NCI-H1092 (cell line): ENCODE data around the gene HDGFL3.
"Not testable (repeated sequence)": the region's sequence is repeated elsewhere in the genome, so short reads cannot be mapped to it uniquely, and the experiment has no call there.

ENCODE experiments used
- DNase-seq: peaks from one replicate; lab custom pipeline; 2025; lab: John Stamatoyannopoulos, UW

Gene HDGFL3

DNA sequence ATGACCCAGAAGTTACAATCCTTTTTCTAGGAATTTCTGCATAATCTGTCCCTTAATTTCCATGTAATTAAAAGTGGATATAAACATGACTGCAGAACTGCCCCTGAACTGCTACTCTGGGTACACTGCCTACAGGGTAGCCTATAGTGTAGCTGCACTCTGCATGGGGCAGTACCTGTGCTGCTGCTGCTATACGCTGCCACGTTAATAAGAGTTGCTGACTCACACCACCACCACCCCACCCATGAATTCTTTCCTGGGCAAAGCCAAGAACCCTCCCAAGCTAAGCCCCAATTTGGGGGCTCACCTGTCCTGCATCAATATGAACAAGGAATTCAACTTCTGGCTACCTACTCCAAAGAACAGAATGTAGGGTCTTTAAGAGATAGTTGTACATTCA is 13.9 kb downstream of the HDGFL3 start:
- no peak for DNase-seq

DNA sequence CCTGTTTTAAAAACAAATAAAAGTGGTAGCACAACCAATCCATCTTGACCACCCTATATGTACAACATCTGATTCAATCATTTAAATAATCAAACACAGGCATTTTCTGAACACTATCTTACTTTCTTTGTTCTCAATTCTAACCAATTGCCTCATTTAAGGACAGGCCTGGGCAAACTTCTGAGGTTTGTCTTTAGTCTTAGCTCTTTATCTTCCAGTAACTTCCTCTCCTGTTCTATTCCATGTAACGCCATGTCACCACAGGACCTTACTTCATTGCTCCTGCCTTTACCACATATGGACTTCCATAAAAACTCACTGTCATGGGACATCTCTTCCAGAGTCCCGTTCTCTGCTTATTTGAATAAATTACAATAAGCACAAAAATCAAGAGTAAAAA is 14.9 kb downstream of the HDGFL3 start:
- DNase-seq, result no peak

DNA sequence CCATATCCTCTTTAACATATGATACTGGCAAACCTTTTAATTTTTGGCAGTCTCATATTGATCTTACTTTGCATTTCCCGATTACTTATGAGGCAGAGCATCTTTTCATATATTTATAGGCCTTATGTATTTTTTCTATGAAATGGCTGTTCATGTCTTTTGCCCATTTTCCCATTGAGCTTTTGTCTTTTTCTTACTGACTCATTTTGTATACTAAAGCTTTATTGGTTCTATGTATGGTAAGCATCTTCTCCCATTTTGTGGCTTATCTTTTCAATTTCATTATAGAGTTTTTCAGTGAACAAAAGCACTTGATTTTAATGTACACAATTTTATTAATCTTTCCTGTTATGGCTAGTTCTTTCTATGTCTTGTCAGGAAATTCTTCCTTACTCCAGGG is 17.2 kb downstream of the HDGFL3 start:
- no peak for DNase-seq

DNA sequence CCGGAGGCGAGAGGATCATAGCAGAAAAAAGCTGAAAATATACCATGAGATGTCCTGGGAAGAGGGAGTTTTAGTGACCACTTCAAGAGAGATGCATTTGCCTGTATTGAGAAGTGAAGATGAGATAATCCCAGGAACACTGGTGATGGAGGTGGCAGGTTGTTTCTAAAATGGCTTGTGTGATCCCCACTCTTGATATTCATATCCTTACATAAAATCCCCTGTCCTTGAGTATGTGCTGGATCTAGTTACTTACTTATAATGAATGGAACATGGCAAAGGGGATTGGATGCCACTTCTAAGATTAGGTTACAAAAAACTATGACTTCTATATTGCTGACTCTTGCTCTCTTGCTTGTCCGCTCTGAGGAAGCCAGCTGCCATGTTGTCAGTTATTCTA is 22.1 kb downstream of the HDGFL3 start:
- no peak for DNase-seq

DNA sequence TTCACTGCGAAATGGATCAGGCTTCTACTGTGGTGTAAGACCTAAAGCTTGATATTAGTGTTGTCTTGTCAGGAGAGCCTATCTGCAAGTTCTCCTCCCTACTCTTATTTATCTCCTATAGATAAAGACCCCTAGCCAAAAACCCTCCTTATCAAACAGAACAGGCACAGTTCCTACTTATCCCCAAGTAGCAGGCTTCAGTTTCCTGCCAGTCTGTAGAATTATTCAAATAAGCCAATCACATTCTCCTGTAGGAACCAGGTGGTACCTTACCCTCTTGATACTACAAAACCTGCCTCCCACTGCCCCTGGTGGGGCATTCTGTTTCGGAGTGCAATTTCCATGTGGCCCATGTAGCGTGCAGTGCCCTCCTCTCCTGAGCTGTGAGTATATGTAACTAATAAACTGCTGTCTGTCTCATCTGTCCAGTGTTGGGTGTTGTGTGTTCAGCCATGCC is 28.7 kb downstream of the HDGFL3 start:
- DNase-seq, result no peak

DNA sequence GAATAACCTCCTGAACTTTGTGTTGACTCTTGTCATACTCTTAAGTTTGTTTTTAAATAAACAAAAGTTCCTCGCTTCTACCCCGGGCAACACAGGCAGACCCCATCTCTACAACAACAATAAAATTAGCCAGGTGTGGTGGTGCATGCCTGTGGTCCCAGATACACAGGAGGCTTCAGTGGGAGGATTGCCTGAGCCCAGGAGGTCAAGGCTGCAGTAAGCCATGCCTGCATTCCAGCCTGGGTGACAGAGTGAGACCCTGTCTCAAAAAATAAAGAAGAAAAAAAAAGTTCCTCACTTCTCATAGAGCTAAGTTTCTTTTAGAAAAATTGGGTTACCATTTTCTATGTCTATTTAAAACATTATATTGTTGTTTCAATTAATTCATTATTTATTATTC is 29.2 kb downstream of the HDGFL3 start:
- no peak for DNase-seq

DNA sequence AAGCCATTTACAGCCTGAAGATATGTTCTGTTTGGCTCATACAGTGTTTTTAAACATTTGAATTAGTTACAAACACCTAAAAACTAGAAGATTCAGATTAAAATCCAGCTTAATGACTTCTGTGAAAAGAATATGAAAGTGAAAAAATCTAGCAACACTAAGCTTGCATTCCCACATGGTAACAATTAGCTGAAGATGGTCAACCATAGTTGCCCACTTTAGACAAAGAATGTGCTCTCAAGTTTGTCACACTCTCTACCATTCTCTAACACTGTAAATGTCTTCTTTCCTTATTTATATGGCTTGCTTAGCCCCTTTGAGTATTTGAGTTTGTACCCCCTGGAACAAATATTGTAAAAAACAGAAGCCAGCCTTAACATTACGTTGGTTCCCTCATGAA is 32.7 kb downstream of the HDGFL3 start:
- DNase-seq, result no peak

DNA sequence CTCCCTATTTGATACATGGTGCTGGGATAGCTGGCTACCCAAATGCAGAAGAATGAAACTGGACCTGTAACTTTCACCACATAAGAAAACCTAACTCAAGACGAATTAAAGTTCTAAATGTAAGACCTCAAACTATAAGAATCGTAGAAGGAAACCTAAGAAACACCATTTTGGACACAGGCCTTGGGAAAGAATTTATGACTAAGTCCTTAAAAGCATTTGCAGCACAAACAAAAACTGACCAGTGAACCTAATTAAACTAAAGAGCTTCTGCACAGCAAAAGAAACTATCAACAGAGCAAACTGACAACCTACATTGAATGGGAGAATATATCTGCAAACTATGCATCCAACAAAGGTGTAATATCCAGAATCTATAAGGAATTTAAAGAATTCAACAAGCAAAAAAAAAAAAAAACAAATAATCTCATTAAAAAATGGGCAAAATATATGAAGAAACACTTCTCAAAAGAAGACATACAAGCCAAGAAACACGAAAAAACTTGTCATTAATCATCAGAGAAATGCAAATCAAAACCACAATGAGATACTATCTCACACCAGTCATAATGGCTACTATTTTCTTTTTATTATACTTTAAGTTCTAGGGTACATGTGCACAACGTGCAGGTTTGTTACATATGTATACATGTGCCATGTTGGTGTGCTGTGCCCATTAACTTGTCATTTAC is 37.0 kb downstream of the HDGFL3 start:
- DNase-seq, result no peak

DNA sequence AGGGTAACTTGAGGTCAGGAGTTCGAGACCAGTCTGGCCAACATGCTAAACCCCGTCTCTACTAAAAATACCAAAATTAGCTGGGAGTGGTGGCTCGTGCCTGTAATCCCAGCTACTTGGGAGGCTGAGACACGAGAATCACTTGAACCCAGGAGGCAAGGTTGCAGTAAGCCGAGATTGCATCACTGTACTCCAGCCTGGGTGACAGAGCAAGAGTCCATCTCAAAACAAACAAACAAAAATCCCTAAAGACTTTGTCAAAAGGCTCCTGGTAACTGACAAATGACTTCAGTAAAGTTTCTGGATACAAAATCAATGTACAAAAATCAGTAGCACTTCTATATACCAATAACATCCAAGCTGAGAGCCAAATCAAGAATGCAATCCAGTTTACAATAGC is 38.0 kb downstream of the HDGFL3 start:
- not testable (repeated sequence) for DNase-seq

DNA sequence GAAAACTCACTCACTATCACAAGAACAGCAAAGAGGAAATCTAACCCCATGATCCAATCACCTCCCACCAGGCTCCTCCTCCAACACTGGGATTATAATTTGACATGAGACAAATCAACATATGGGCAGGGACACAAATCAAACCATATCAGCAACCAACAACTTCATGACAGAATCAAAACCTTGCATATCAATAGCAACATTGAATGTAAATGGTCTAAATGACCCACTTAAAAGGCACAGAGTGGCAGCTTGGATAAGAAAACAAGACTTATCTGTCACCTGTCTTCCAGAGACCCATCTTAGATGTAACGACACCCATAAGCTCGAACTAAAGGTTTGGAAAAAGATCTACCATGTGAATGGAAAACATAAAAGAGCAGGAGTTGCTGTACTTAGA is 40.8 kb downstream of the HDGFL3 start:
- no peak for DNase-seq

DNA sequence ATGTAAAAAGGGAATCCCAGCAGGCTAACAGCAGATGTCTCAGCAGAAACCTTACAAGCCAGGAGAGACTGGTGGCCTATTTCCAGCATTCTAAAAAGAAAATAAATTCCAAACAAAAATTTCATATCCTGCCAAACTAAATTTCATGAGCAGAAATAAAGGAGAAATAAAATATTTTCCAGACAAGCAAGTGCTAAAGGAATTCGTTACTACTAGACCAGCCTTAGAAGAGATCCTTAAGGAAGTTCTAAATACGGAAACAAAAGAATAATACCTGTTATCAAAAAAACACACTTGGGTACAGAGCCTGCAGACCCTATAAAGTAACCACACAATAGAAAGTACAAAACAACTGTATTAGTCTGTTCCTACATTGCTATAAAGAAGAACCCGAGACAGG is 41.4 kb downstream of the HDGFL3 start:
- DNase-seq, result no peak

DNA sequence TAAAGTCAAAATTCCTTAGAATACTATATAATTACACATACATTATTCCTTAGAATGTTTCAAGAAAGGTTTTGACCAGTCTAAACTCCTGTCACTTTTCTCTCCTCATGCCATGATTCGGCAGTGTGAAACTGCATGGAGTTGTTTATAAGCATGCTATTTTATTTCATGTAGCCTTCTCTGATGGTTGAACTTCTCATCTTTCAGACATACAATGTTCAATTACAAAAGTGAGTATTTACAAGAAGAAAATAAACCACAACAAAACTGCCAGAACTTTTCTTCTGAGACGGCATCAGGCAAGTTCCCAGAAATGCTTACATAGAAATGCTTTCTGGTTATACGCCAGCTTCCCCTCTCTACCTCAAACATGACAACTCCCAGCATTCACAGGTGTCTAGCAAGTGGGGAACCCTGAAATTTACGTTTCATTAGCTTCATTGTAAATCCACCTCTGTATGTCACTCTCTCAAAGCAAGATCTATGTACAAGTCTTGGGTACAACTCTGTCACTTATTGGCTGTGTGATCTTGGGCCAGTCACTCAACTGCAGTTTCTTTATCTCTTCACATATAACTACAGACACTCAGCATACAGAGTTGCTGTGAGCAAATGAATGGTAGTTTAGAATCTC is 42.7 kb downstream of the HDGFL3 start:
- DNase-seq, result no peak

DNA sequence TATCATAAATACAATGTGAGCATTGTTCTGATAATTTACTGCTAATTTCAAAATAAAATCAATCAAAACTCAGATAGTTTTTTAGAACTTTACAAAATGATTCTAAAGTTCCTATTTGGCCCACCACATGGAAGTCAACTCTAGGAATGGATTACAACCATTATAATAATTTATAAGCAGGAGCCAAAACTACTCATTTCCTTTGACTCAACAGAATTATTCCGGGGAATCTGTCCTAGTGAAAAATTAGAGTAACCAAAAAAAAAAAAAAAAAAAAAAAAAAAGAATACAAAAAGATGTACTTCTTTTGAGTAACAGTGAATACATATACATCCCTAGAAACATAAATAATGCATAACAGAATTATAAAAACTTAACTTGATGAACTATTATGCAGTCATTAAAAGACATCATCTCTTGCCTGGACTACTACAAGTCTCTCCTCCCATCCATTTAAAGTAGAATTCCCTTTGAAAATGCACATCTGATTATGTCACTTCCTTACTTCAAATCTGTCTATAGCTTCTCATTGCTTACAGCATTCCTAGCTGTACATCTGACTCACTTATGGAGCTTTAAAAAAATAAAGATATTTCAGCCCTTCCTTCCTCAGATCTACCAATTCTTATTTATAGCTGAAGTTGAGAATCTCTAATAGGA is 43.4 kb downstream of the HDGFL3 start:
- DNase-seq, result no peak

DNA sequence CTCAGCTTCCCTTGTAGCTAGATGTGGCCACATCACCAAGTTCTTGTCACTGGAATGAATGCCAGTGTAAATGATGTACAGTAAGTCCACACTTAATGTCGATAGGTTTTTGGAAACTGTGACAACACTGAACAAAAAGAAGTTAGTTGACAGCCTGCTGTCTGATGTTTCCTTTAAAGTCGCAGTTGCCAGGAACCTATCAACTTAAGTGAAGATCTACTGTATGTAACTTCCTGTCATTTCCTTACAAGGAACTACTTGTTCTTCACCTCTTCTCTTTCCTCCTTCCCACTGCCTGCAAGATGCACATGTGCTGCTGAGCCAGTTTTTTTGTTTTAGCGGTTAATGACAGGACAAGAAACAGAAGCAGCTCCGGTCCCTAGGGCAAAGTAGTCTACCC is 44.6 kb downstream of the HDGFL3 start:
- DNase-seq, result no peak

DNA sequence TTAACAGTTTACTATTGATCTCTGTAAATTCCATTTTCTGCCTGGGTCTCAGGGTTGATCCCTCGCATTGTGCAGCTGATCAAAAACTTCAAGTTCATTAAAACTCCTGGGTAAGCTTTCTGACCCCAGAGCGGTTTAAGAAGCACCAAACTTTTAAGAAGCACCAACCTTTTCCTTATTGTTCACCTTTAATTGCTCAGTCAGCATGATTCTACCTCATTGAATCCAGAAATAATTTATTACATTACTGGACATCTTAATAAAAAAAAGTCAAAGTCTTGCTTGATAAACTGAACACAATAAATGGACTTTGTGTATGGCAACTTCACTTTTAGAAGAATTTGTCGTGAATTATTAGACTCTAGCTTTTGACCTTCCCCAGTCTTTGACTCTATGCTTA is 46.9 kb downstream of the HDGFL3 start:
- no peak for DNase-seq

DNA sequence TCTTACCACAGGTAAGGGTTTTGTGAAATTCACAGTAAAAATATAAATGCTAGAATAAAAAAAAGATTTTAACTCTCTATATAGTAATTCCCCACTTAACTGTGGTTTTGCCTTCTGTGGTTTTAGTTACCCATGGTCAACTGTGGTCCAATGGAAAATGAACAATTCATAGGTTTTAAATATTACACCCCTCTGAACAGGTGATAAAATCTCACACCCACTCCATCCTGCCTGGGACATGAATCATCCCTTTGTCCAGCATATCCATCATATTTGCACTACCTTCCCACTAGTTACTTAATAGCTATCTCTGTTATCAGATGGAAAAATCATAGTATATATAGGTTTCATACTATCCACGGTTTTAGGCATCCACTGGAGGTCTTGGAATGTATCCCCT is 49.2 kb downstream of the HDGFL3 start:
- no peak for DNase-seq

DNA sequence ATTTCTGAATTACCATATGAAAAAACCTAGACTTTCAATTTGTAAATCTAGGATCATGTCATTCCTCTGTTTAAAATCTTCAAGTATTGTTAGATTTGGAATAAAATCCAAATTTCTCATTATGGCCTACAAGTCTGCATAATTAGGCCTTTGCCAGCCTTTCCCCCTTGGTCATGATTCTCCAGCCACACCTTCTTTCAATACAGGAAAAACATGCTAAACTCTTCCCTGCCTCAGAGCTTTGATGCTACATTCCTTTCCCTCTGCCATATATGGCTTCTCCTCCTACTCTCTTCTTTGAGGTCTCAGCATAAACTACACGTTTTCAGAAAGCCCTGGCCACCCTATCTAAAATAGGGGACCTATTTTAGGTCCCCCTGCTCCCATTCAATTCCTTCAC is 51.7 kb downstream of the HDGFL3 start:
- no peak for DNase-seq

DNA sequence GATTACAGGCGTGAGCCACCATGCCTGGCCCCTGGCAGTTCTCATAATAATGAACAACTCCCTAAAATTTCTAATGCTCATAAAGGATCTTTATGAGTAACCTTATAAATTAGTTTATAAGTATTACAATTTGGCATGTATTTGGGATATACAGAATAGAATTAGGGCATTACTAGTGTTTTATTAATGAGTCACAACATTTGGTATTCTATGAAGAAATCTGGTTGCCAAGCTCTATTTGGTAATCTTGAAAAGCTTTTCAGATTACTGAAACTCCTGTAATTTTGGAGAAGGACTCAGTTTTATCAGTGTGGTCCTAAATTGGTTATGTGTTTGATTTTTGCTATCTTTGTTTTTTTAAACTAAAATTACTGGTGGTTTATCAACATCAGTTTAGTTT is 54.3 kb downstream of the HDGFL3 start:
- DNase-seq, result no peak

DNA sequence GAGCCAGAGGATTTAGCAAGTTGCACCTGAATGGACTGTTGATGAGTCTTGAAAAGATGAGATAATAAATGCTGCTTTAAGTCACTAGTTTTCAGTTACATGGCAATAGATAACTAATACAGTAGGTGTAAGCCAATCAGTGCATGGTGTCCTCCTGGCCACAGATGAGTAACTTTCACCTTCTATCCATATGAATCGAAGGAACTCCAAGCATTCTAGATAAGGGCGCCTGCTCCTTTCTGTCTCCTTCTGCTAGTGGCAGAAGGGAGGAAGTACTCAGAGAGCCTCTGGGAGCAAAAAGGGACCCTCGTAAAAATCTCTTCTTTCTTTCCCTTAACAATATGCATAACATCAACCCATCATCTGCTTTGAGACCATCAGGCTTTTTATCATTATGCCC is 62.9 kb downstream of the HDGFL3 start:
- DNase-seq, result no peak

DNA sequence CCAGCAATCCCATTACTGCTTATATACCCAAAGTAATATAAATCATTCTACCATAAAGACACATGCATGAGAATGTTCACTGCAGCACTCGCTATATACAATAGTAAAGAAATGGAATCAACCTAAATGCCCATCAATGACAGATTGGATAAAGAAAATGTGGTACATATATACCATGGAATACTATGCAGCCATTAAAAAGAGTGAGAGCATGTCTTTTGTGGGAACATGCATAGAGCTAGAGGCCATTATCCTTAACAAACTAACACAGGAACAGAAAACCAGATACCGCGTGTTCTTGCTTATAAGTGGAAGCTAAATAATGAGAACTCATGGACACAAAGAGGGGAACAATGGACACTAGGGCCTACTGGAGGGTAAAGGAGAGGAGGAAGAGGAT is 65.5 kb downstream of the HDGFL3 start:
- not testable (repeated sequence) for DNase-seq

DNA sequence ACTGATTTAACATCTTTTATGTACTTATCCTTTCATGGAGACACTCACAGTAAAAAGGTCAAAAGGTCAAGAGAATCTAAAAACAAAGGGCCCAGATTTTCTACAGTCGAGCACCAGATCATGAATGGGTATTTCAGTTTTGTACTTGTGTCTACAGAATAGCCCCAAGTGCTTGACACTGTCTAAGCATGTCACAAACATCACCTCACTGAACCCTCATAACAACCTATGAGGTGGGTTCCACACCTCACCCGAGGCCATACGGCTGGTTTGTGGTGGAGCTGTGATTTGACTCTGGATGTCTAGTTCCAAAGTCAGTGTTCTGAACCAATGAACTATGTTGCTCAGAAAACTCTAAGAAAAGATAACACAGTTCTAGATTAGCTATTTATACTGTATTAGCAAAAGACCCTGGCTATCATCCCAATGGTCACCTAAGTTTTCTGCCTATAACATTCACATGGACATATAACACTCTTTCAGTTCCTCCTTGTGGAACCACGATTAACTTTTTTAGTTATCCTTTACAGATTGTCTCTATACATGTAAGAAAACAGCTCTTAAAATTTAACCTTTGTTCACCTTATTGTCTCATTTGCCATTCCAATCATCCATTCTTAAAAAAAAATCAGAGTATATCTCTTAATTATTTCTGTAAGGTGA is 74.6 kb downstream of the HDGFL3 start:
- no peak for DNase-seq

DNA sequence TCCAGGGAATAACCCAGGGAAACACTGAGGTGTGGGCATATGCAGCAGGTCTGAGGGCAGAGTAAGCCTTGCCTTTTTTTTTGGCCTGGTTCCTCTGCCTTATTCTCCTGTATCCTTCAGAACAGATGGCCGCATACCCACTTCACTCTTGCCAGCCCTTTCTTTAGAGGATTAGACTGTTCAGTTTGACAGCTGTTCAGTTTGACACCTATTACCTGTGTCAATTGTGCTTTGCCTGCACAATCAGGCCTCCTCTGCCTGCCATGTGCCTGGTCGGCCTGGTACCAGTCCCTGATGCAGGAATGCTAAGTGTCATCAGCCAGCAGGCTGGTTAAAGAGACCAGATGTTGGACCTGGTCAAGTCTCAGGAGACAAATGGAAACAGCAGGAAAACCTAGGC is 77.8 kb downstream of the HDGFL3 start:
- no peak for DNase-seq

DNA sequence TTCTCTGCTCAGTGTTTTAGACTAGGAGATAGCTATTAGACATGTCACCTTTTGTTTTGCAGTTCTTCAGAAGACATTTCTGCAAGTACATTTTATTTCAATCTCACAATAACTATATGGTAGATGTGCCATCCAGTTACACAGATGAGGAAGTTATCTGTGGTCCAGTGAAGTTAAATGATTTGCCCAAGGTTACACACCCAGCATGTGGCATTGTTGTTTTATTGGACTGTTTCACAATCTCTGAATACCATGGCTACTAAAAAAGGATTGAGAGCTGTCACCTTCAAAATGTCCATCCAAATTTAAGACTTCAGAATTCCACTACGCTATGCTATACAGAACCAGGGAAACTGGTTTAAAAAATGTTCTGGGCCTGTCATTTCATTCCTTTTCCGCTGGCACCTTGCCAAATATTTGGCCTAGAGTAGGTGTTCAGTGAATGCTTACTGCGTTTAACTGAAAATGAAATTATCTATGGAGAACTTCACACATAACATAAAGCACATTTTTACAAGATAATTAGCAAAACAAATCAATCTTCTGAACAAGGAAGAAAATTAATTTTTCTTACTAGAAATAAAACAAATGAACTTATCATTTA is 80.0 kb downstream of the HDGFL3 start:
- no peak for DNase-seq
